Measurements from ENCODE around the gene SNRK.

DNA sequence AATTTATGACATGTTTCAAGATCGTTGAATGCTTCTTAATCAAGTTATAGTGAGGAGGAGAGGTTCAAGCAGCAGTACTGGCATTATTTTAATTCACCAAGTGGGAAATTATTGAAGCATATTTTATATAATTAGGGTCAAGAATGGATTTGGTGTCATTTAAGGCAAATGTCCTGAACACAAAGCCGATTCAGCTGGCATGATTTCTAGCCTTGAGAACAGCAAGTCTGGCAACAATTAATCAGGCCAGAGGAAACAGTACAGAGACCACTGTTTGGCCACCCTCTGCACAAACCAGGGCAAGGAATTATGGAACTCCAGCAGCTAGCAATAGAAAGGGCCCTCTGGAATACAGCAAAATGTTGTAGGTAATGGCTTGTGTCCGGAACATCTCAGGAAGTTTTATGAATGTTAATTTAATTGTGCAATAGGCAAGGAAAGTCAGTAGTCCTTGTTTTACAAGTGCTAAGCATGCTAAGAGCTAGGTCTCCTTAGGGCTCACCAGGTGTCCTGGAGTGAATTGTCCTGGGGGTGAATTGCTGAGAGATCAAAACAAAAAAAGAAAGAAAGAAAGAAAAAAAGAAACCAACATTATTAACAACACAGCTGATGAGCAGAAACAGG is 38.7 kb upstream of the SNRK start:
- no peak for TF ChIP-seq POLR2A (IDR thresholded peaks at IDR 0.05)
- no peak for TF ChIP-seq CTCF (IDR thresholded peaks at IDR 0.05)

All from heart left ventricle (tissue), 13 donors.